Activated naive CD8-positive, alpha-beta T cell treated with anti-CD3 and anti-CD28 coated beads, Interleukin-2, amount 50 U/mL, for 16 hours (primary cell): ENCODE measurements around the gene ULK3.

ENCODE experiments used
- DNase-seq: peaks from one replicate; pipeline ENCODE4 v3.0.0-alpha.2; 2020; ENCODE audit warnings: low read depth, low spot score

The ULK3 gene

DNA sequence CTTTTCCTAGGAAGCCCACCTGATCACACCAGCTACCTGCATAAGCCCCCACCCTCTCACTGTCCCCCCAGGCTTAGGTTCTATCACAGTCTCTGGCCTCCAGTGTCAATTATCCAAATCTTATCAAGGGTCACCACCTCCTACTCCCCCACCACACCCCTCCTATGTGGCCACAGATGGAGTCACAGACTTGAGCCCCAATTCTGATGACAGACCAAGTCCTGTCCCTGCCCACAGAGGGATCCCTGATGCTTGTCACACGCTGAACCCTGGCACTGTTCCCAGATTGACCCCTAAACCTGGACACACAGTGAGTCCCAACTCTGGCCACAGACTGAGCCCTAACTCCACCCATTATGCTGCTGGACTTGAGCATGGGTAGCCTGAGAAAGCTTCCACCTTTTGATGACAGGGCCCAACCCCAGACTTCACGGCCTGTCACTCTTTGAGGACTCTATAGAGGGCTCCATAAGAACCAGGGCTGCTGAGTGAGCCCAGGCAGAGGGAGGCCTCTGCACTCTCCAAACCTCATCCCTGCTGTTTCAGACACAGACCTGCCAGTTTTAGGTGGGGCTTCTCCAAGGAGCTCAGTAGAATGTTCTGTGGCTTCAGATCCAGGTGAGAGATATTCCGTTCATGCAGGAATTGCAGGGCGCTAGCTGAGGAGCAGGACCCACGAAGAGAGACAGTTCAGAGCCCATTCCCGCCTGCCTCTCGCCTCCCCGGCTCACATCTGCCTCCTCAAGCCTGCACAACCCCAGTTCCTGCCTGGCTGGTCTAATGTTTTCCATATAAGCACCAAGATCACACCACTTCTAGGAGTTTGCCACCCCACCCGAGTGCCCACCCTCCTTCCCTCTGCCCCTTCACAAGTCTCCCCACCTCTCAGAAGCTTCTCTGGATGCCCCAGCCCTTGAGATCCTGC lies 1.8 kb downstream of the ULK3 start:
- DNase-seq, result no peak

DNA sequence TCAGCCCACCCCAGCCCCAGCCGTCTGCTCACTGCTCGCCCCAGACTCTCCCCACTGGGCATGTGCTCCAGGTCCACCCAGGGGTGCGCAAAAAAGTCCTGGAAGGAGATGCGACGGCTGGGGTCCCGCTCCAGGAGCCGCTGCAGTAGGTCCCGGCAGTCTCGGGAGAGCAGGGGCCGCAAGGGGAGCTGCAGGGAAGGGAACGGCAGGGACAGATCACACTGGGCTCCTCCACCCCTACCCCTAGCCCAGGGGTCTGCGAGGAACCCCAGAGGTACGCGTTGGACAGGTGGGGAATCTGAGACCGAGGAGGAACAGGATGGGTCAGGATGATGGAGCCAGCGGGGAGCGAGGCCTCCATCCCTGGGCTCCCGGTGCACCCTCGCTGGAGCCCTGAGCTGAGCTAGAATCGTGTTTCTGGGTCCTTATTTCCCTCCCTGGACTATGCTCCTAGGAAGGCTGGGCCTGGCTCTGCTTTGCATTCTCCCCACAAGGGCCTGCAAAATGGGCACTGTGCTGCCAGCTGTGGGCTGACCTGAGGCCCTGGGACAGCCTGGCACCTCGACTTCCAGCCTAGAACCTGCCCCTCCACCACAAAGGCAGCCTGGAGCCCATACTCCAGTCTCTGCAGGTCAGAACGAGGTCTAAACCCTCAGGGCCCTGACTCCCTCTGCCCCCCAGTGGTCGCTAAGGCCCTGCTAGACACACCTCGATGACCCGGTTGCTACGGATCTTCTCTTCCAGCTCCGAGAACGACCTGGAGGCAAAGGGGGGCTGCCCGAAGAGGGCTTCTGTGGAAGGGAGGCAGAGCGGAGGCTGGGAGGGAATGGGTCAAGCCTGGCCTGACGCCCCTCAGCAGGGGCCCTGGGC lies 3.2 kb downstream of the ULK3 start:
- no peak for DNase-seq

DNA sequence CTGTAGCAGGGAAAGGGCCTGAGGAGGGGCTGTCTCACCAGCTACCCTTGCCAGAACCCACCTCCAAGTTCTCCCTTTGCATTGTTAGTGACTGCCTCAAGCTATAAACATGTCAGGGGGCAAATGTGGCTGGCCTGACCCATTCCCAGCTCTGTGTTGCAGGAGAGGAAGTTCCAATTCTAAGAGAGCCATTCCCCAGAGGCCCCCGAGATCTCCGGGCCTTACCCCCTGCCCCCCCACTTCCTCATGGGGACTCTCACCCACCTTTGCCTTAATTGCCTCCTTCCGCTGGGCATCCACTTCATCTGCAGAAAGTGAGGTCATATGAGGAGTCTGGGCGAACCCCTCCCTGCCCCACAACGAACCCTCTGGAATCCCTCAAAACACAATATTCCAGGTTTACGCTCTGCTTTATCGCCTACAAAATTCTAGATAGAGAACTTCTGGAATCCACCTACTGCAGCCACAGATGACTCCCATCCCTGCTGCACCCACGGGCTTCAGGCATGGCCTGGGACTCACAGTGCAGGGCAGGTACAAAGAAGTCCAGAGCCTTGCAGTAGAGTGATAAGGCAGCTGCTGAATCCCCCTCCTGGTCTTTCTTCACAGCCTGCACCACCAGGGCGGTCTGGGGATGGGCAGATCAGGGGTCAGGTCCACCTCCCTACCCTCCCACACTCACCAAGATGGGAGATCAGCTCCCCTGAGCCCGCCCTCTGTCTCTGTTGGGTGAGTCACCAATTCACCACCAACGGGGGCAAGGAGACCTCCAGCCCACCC lies 4.0 kb downstream of the ULK3 start:
- no peak for DNase-seq

DNA sequence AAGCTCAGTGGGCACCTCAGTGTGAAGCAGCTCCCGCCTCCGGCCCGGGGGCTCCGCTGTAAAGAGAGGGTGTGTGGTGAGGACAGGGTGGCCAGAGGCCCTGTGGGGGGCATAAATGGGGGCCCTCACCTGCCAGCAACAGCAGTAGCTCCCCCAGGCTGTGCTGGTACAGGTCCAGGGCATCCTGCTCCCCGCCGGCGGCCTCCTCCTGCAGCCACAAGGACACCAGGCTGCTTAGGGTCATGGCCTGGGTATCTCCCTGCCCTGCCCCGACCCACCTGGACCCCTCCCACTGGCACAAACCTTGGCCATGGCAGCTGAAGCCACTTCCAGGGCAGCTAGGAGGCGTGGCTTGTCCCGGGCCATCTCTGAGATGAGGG lies 4.8 kb downstream of the ULK3 start:
- no peak for DNase-seq

DNA sequence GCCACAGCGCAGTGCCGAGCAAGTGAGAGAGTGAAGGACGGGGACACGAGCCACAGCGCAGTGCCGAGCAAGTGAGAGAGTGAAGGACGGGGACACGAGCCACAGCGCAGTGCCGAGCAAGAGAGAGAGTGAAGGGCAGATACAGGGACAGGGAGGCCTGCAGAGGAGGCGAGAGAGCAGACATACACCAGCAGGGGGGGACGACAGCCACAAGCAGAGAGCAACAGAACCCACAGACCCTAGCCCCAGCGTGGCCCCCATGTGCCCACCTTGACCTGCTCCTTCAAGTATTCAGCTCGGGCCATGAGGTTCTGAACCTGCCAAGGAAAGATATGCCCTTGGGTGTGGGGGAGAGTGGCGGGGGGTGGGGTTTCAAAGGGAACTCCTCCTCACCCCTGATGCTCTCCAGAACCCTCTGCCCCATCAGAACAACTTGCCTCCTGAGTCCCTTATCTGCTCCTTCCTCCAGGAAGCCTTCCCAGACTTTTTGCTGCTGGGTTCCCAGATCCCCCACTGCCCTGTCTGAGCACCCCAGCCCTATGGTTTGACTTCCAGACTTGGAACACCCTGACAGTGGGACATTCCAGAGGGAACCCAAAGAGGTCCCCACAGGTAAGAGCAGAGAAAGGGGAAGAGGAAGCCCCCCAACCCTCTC lies 5.3 kb downstream of the ULK3 start:
- no peak for DNase-seq

DNA sequence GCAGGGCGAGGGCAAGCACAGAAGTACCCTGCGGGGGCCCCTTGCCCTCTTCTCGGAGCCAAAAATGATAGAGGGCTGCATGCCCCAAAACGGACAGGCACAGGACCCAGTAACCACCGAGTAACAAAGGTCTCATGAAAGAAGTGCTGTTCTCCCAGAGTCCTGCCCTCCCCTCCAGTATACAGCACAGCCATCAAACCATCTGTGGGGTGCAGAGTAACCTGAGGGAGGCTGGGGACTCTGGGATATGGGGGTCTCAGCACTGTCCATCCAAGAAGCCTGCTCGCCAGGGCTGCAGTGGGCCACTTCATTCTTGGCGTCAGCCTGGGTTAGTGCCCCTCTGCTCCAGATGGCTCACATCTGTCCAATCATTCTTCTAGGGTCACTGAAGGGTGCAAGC lies 6.1 kb downstream of the ULK3 start:
- DNase-seq, result no peak

DNA sequence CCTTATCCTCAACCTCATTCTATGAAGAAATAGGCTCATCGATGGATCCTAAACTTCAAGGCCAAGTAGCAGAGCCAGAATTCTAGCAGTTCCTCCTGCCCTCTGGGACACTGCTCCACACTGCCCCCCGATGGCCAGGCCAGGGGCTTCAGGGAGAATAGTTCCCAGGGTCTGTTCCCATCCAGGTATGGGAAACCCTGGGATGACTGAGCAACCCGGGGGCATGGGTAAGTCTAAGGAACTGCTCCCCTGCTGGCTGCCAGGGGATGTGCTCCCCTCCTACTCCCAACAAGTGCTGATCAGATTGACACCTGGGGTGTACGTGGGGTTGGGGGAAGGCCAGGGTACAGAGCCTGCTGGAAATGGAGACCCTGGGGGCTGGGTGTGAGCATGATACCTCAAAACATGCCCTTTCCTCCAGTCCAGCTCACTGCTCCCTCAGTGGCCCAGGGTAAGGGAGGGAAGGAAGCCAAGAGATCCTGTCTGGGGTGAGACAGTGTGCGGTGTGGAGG lies 7.6 kb downstream of the ULK3 start:
- no peak for DNase-seq

DNA sequence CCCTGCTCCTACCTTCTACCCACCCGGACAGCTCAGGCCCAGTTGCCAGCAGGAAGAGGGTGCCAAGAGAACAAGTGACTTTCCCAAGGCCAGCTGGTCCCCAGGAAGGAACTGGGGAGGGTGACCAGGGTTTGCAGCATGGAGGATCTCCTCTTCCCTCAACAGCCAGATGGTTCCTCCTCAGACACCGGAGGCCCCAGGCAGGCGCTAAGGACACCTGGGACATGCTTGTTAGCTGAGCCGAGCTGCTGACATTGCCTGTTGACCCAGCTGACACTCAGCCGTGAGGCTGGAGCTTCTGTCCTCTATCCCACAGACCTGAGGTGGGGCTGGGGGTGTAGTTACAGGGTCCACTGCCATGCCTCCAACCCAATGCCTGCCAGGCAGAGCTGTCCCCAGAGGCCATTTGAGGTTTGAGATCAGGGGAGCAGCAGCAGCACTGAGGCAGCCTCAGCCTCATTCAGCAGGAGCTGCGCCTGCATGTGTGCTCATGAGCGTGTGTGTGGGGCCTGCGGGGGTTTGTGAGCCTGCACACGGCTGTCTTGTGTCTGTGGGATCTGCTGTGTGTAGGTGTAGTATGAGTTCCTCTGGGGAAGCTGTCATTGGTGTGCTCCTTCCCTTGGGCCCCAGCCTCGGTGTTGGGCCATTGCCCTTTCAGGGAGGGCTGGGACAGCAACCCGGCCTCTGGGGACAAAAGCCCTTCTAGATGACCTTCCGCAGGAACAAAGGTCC lies 9.4 kb downstream of the ULK3 start:
- DNase-seq, result no peak

DNA sequence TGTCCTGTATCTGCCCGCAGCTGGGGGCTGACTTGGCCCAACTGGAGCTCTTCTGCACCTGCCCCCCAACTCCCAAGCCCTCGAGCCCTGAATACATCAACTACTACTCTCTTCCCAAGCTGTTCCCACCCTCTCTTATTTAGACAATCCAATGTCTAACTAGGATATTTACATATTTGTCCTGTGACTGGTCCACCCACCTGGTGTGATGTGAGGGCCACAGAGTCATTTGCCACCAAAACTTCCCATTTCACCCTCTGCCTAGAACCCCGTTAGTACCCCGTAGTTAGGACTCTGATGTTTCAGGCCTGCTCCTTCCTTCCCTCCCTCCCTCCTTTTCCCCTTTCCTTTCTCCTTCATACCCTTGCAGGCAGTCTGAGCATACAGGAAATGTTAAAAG lies 10.1 kb downstream of the ULK3 start:
- DNase-seq, result no peak

DNA sequence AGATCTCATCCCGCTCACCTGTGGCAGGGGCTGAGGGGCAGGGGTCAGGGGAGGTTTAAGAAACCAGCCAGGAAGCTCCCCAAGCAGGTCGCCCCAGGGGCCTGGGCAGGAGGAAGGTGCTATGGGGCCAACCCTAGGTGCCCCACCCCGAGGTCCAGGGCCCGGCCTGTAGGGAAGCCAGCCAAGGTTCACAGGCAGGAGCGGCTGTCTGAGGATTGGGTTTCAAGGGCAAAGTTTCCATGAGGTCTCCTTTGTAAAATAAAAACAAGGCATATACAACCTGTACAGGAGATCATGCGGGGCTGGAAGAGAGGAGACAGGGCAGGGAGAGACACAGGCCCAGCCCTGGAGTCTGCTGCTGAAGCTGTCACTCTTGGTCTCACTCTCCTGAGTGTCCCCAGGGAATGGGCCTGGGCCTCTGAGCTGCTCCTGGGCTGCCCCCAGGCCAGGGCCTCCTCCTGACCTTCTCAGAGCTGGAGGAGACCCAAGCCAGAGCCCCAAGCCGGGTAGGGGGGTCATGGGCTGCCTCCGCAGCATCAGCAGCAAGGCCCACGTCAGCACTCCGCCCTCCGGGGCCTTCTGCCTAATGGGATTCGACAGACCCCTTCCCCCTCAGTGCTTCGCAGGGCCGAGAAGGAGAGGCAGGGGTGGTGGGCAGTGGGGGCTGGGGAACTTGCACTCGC lies 11.0 kb downstream of the ULK3 start:
- DNase-seq, result no peak

DNA sequence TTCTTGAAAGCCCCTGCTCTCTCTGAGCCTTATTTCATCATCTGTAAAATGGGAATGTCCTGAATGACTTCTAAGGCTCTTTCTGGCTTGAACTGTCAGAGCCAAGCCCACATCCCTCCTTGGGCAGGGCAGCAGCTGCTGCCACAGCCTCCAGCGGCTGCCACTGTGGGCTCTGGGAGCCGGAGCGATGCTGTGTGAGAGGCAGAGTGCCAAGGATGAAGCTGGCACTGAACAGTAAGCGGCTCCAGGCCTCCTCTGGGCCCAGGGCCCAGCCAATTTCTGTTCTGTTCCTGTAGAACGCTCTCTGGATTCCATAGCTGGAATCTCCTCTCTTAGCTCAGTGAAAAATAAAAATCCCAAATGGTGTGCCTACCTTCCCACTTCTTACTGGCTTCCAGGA lies 12.1 kb downstream of the ULK3 start:
- no peak for DNase-seq

DNA sequence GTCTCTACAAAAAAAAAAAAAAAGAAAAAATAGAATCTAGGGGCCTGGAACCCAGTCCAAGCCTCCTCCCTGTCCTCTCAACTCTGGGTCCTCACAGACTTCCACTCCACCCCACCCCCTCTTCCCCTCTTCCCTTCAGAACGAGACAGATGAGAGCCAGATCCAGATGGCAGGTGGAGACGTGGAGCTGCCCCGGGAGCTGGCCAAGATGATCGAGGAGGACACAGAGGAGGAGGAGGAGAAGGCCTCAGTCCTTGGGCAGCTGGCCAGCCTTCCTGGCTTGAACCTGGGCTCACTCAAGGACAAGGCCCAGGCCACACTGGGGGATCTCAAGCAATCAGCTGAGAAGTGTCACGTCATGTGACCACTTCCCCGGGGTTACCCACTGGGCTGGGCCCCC lies 13.0 kb downstream of the ULK3 start:
- DNase-seq, result no peak

DNA sequence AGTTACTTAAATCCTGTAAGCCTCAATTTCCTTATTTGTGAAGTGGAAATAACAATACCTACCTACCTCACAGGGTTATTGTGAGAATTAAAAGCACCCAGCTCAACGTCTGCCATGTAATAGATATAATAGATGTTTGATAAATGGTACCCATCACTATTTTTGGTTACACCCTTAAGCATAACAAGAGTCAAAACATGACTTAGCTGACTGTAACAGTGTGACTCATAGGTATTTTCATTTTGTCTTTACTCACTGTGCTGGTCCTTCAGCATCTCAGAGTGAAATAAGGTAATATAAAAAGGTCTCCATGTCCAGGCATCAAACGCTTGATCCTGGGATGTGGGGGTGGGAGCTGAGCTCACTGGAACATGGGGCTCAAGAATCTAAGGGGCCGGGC lies 13.5 kb downstream of the ULK3 start:
- no peak for DNase-seq

DNA sequence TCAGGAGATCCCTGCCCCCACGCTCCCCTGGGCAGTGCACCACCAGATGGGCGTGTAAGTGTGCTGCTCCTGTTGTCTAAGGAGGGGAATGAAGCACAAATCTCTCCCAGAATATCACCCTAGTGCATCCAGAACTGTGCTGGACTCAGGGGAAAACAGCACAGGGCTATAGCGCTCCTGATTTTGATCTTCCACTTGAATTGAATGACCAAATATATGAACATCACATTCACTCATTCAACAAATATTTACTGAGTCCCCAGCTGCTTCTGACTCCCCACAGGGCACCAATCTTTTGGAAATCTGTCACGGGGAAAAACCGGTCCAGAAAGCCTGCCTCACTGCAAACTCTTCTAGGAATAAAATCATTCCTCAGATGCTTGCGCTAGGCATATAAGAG lies 14.1 kb downstream of the ULK3 start:
- no peak for DNase-seq

DNA sequence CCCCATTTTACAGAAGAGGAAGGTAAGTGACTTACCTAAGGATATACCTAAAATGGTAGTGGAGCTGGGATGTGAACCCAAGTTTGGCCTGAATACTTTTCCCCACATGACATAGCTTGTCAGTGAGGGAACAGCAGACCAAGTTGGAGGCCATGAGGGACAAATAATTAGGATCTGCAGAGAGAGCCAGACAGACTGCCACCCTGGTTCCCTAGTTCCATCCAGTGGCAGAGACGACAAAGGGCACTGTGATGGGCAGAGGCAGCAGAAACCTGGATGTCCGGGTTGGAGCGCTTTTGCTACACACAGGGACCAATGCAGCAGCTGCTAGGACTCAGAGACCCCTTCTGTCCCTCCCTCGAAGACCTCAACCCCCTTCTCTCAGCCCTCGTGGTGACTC lies 15.3 kb downstream of the ULK3 start:
- no peak for DNase-seq

DNA sequence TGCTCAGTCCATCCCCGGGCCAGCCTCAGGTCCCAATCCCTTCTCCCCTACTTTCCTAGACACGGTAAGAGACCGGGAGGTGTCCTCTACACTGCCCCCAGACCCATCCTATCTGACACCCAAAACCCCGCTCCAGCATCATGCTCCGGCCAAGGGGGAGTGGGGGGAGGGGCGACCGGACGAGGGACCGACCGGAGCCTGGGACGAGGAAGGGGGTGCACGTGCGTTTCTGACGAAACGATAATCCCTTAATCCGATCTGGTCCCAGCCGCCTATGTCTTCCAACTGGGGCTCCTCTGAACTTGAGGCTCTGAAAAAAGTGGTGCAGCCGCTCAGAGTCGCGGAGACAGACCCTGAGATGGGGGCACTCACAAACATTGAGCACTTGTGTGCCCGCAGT lies 16.0 kb downstream of the ULK3 start:
- DNase-seq, result no peak

DNA sequence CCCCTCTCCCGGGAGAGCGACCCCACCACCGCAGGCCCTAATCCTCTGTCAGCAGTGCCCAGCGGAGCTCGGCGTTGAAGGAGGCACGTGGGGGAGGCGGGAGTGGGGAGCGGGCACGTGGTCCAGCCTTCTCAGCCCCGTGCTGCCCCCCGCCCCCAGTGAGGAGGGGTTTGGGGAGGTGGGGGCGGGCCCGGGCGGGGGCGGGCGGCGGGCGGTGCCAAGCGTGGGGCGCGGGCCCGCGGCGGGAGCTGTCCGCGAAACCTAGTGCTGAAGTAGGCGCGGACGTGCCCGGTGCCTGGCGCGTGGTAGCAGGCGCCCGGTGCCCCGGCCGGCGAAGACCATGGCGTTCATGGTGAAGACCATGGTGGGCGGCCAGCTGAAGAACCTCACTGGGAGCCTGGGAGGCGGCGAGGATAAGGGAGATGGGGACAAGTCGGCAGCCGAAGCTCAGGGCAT lies 16.6 kb downstream of the ULK3 start, which contains the start of gene CPLX3:
Gene CPLX3, plus strand, starts transcription at position 264 of the 456 bp plus-strand sequence. Its CDS starts 77 bp downstream, at position 341.
- no peak for DNase-seq

DNA sequence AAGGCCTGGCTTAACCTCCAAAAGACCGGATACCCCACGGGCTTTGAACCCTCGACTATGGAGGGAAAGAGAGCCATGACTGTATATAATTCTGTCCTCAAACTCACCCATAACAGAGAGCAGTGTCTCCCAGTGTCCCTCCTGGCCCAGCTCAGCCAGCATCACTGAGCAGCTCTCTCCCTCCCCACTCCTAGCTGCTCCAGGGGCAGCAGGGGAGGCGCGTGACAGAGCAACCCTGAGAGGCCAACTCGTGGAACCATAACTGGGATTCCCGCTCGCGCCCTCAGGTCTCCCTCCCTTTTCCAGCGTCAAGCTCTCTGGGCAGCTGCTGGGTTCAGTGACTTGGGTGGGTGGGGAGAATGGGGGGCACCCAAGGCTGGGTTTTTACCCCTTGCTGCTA lies 17.1 kb downstream of the ULK3 start:
- DNase-seq, result no peak

DNA sequence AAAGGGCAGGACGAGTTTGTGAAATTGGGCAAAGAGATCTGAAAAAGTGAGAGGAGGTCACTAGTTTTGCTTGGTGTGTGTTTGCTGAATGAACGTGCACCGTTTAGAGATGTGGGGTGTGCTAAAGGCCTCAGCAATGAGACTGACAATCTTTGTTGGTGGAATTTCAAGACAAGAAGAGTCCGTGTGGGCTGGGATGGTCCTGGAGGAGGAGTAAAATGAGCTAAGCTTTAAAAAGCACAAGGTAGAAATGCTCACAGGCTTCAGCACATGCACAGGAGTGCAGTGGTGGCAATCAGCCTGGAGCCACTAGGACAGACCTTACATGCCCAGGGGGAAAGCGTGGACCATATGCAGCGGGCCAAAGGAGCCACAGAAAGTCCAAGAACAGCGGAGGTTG lies 18.0 kb downstream of the ULK3 start:
- no peak for DNase-seq

DNA sequence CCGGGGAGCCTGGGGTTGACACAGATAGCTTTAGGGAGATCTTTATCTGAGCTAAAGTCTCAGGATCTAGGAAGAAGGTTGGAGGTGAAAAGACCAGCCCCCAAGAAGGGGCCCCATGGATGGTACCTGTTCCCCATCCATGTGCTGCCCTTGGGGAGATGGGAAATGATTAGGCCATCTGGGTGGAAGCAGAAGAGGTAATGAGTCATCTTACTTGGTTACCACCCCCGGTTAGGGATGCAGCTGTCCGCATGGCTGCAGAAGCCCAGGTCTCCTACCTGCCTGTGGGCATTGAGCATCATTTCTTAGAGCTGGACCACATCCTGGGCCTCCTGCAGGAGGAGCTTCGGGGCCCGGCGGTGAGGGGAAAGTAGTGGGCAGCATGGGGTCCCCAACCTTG lies 19.6 kb downstream of the ULK3 start:
- no peak for DNase-seq
